ENCODE results near the gene TSR3.

TSR3 gene

GRCh38 chr16:1347962-1348361, 3.7 kb downstream of the TSR3 start:
- H3K4me3 ChIP-seq (ENCODE audit: low read depth, low read length): no peak overlapping the region
- no peak for DNase-seq (ENCODE audit: low read depth)
- TF ChIP-seq POLR2A (IDR thresholded peaks at IDR 0.05; ENCODE audit: extremely low read depth, insufficient read length): no peak
- TF ChIP-seq CTCF (IDR thresholded peaks at IDR 0.05; ENCODE audit: low read depth, low read length): no peak
- TF ChIP-seq MAX (IDR thresholded peaks at IDR 0.05; ENCODE audit: low read depth, low read length): no peak
- TF ChIP-seq MYC (IDR thresholded peaks at IDR 0.05; ENCODE audit: low read depth, low read length): no peak

- DNase-seq (ENCODE audit: low read depth): no peak
- no peak for TF ChIP-seq POLR2A (IDR thresholded peaks at IDR 0.05; ENCODE audit: extremely low read depth, insufficient read length)
- TF ChIP-seq MAX (IDR thresholded peaks at IDR 0.05; ENCODE audit: low read depth, low read length): no peak
- no peak for TF ChIP-seq MYC (IDR thresholded peaks at IDR 0.05; ENCODE audit: low read depth, low read length)
- no peak for TF ChIP-seq CTCF (IDR thresholded peaks at IDR 0.05; ENCODE audit: low read depth, low read length)
Observed at GRCh38 chr16:1347286-1347855, 4.3 kb downstream of the TSR3 start.

GRCh38 chr16:1346422-1347285, 5.0 kb downstream of the TSR3 start:
- no peak overlapping the region for H3K4me3 ChIP-seq (ENCODE audit: low read depth, low read length)
- DNase-seq (ENCODE audit: low read depth): peak; percentile 16
- TF ChIP-seq MAX (IDR thresholded peaks at IDR 0.05; ENCODE audit: low read depth, low read length): no peak
- TF ChIP-seq CTCF (IDR thresholded peaks at IDR 0.05; ENCODE audit: low read depth, low read length): no peak
- TF ChIP-seq POLR2A (IDR thresholded peaks at IDR 0.05; ENCODE audit: extremely low read depth, insufficient read length): no peak
- TF ChIP-seq MYC (IDR thresholded peaks at IDR 0.05; ENCODE audit: low read depth, low read length): no peak

More at GRCh38 chr16:1347286-1347855, 4.3 kb downstream of the TSR3 start:
- H3K4me3 ChIP-seq (ENCODE audit: low read depth, low read length): no peak overlapping the region

GRCh38 chr16:1345651-1346421, 5.8 kb downstream of the TSR3 start:
- no peak for DNase-seq (ENCODE audit: low read depth)
- H3K4me3 ChIP-seq (ENCODE audit: low read depth, low read length): no peak overlapping the region
- TF ChIP-seq POLR2A (IDR thresholded peaks at IDR 0.05; ENCODE audit: extremely low read depth, insufficient read length): no peak
- no peak for TF ChIP-seq MYC (IDR thresholded peaks at IDR 0.05; ENCODE audit: low read depth, low read length)
- no peak for TF ChIP-seq CTCF (IDR thresholded peaks at IDR 0.05; ENCODE audit: low read depth, low read length)
- no peak for TF ChIP-seq MAX (IDR thresholded peaks at IDR 0.05; ENCODE audit: low read depth, low read length)

GRCh38 chr16:1345087-1345486, 6.6 kb downstream of the TSR3 start:
- no peak for TF ChIP-seq CTCF (IDR thresholded peaks at IDR 0.05; ENCODE audit: low read depth, low read length)
- TF ChIP-seq MAX (IDR thresholded peaks at IDR 0.05; ENCODE audit: low read depth, low read length): no peak
- no peak for TF ChIP-seq MYC (IDR thresholded peaks at IDR 0.05; ENCODE audit: low read depth, low read length)
- TF ChIP-seq POLR2A (IDR thresholded peaks at IDR 0.05; ENCODE audit: extremely low read depth, insufficient read length): no peak
- no peak overlapping the region for H3K4me3 ChIP-seq (ENCODE audit: low read depth, low read length)
- DNase-seq (ENCODE audit: low read depth): peak; percentile 31

All from NB4 (cell line).